DMS 273 treated with DMSO at 0.1 percent for 48 hours (cell line): ENCODE results near the gene ATP5F1E.

ENCODE experiments used
- DNase-seq: peaks from one replicate; lab custom pipeline; 2025; lab: John Stamatoyannopoulos, UW

The ATP5F1E gene

DNA sequence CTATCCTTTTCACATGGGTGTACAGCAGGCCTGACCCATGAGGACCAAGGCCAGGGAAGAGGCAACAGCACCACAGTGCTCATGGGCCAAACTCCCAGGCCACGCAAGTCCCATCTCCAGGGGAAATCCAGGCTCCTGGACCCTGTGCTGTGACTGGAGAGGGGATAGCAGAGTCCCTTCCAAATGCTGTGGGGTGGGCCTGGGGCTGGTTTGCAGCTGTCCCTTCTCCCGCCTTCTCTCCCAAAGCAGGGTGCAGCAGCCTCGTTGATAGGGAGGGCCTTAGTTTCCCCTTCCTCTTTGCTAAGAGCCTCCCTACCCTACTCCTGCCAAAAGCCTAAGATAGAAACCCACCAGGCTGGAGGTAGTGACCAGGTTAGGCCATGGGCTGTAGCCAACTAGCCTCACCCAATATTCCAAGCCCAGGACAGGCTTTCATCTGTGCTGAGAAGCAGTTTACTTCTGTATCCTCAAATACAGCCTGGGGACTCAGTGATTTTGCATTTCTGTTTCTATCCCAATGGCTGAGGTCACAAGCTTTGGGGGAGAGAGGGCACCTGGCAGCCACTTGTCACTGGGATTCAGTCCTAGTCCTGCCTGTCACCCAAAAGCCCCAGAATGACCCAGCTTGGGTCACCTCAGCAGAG, 26.5 kb downstream of the ATP5F1E start:
- no peak for DNase-seq

DNA sequence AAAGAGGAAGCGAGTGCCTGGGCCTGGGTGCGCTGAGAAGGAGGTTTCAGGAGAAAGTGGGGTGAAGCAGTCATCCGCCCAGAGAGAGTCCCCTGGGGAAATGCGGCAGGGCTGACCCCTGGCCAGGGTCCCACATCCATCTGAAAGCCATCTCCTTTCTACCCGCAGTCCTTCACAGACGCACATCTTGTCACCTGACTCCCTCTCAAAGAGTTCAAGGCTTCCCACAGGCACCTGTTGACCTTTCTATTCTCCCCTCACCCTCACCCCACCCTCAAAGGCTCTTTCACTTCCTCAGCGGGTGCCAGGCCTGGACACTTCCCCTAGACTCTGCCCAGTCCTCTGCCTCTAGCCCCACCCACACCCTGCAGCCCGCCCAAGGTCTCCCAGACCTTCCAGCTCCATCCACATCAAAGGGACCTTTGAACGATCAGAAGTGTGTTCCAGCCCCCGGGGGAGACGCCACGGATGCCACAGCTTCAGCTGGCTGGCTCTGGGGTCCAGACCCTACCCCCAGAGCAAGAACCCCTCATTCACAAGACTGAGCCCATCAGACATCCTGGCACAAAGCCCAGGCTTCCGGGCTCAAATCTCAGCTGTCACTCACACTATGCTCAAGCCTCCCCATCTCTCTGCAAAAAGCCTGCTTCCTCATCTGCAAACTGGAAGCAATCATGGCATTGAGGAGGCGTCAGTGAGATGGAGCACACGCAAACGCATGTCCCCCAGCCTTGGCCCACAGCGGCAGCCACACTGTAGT, 27.2 kb downstream of the ATP5F1E start:
- no peak for DNase-seq

DNA sequence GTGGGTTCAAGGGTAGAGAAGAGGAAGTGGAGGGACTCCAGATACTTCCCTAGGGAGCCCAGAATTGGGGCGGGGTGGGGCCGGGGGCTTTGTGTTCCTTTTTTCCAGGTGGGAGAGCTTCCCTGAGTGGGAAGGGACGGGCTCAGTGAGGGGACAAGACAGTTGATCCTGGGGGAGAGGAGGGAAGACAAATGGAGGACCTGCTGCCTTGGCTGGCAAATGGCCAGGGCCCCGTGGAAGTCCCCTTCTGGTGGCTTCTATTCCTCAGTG, 27.7 kb downstream of the ATP5F1E start:
- no peak for DNase-seq

DNA sequence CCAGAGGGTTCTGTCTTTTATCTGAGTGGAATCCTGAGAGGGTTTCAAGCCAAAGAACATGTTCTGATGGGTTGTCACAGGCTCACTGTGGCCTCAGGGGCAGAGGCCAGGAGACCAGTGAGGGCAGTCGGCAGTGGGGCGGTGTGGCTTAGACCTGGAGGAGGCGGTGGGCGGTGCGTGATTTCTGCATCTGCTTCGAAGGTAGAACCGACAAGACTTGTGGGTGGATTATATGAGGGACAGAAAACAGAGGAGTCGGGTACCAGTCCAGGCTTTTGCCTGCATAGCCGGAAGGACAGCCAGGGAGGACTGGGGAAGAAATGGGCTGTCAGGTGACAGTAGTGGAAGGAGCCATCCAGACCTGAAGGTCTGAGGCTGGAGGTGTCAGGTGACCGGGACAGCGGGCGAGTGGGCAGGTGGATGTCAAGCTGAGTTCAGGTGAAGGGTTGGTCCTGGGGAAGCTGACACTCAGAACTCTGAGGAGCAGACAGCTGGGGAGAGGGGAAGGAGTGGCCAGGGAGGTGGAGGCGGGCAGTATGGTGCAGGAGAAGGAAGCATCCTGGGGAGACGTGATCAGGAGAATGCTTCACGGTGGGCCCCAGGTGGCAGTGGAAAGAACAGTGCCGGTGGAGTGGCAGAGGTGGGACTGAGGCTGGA, 28.2 kb downstream of the ATP5F1E start:
- DNase-seq = no peak

DNA sequence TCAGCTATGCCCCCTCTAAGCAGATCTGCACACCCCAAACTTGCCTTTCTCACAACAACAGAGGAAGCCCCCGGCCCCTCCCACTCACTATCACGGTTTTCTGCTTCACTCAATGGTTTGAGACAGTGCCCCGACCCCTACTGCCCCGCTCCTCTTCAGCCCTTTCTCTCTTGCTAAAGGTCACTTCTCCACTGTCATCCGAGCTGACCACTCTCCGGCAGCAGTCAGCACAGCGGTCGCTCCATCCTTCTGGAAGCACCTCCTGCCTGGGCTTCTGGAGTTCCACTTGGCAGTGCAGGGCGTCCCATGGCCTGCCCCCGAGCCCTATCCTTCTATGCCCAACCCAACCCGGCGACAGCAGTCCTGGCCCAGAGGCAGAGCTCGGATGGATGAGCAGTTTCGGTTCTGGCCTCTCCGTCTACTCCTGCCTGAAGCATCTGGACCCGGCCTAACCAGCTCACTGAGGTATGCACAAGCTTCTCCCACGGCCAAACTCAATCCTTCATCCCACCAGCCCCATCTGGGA, 29.2 kb downstream of the ATP5F1E start:
- DNase-seq = no peak

DNA sequence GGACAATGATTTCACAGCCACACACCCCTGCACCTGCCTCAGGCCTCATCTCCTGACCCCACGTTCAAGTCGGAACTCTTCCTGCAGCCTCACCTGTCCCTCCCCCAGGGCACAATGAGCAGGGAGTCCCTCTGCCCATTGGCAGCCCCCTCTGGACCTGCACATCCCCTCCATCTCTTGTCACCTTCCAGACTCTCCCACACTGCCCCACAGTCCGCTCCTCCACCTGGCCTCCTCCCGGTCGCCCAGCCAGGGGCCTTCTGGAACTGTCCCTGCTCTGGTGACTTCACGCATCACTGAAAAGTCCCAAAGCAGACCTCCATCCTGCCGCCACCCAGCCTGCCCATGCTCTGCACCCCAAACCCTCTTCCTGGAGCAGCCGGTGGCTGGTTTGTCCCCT, 29.7 kb downstream of the ATP5F1E start:
- no peak for DNase-seq

DNA sequence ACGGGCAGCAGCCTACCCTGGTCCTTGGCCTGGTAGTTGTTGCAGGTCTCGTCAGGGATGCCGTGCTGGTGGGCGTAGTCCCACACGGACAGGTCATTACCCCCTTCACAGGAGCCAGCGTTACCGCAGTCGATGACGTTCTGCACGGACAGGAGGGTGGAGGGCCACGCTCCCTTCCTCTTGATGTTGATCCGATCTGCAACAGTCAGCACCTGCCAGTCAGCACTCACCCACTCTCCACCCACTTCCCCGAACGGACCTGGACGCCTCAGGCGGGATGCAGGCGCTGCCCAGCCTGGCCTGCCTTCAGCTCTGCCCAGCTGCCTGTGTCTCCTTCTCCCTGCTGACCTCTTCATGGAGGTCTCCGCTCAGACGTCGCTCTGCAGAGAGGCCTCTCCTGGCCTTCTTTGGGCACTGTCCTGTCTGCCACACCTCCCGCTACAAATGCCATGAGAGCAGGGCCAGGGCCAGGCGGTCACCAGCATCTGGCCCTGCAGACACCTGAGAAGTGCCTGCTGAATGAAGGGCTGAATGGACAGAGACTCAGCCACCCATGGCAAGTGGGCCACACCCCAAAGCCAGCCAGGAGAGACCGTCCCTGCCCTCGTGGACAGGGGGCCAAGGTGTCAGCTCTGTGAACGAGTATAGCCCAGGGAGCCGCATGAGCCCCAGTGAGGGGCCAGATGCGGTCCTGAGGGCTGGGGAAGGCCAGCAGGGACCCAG, 30.5 kb downstream of the ATP5F1E start:
- DNase-seq = no peak

DNA sequence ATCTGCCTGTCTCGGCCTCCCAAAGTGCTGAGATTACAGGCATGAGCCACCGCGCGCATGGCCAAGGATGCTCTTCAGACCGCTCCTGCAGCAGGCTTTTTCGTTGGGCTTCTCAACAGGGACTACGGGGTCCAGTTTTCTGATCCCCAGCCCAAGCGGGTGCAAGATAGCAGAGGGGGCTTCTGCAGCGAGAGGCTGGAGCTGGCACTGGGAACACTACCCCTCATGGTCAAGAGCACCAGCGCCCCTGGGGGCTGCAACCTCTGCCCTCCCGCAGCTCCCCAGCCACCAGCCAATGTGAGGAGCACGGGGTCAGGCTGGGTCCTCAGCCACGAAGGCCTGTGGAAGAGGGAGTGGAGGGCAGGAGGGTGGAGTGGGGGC, 31.1 kb downstream of the ATP5F1E start:
- no peak for DNase-seq

DNA sequence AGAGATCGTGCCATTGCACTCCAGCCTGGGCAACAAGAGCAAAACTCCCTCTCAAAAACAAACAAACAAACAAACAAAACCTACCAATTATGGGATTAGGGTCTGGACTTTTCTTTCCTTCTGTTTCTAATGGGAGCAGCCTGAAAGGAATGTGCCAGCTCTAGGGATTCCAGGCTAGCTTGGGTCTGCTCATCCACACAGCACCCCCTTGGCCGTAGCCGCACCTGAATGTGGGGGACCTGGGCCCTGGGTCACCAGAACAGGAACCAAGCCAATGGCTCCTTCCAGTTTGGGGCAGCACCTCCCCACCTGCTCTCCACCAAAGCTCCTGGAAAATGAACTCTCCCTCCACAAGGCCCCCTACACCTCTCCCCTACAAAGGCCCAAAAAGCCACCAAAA, 31.8 kb downstream of the ATP5F1E start:
- DNase-seq = no peak

DNA sequence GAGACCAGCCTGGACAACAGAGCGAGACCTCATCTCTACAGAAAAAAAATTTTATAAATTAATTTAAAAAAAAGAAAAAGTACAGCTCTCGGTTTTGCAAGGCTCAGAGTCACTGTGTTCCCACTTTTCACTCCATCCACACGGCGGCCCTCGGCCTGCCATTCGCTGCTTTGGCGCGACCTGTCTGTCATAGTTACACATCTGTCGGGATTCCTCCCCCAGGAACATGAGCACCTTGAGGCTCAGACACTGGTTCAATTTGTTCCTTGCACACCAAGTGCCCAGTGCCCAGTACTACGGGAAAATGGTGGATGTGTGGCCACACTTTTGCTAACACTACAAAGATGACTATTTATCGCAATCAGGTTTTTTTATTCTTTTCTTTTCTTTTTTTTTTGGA, 33.5 kb downstream of the ATP5F1E start:
- DNase-seq = no peak

DNA sequence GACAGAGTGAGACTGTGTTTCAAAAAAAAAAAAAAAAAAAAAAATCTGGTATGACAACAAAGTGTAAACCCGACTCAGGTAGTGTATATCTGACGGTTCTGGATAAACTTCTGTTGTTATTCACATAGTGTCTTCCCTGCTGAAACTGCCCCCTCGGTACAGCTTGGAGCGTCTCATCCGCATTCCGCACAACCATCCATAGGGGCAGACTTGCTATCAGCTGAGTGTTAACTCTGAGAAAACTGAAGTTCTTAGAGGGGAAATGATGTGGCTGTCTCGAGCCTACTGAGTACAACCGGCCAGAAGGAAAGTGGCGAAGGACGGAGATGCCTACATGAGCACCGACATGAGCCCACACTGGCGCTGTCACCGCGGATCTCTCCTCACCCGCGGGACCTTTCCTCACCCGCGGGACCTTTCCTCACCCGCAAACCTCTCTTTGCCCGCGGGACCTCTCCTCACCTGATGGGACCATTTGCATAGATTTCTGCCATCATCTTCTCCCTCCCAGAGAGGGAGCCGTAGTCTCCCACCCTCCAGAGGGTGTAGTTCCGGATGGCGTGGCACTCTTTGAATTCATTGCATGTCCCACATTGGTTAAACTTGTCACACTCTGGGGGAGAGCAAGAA, 34.9 kb downstream of the ATP5F1E start:
- DNase-seq = no peak

DNA sequence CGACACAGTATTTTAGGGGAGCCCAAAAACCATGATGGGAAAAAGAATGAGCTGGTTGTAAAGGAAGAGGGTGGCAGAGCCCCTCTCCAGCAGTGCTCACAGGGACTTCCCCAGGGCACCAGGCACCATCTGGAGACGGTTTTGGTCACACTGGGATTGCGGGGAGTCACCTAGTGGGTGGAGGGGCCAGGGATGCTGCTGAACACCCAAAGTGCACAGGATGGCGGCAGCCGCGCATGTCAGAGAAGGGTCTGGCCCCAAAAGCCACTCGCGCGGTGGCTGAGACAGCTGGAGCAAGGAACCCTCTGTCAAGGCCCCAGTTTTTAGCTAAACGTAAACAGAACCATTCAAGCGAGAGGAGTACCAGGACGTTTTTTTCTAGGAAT, 35.9 kb downstream of the ATP5F1E start:
- DNase-seq = no peak

DNA sequence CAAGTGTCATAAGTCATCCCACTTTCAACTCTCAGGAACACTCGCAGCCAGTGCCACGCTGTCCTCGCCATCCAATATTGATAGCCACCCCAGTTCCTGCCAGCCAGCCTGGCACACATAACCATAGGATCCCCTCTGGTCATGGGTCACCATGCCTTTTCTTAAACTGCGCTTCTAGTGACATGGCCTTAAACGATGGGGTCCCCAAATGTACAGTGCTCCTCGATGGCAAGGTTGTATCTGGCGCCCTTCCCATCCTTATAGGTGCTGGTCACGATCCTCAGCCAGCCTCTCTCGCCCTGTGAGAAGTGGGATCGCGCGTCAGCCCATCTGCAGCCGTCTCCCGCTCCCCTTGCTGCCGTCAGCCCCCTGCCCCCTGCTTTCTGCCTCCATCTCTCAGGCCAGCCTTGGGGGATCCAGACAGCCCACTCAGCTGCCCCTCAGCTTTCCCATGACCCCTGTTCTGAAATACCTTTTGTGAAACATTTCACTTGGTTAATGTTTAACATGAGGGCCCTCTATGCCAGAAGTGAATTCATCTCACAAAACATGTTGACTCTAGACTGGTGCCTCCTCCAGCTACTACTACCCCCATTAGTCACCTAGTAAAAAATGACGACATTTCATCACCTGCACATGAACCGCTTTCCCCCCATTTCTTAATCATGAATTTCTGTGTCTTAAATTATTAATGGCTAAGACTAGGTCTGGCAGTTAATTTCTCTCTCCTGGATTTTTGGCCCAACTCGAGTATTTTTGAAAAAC, 36.5 kb downstream of the ATP5F1E start:
- DNase-seq = no peak

DNA sequence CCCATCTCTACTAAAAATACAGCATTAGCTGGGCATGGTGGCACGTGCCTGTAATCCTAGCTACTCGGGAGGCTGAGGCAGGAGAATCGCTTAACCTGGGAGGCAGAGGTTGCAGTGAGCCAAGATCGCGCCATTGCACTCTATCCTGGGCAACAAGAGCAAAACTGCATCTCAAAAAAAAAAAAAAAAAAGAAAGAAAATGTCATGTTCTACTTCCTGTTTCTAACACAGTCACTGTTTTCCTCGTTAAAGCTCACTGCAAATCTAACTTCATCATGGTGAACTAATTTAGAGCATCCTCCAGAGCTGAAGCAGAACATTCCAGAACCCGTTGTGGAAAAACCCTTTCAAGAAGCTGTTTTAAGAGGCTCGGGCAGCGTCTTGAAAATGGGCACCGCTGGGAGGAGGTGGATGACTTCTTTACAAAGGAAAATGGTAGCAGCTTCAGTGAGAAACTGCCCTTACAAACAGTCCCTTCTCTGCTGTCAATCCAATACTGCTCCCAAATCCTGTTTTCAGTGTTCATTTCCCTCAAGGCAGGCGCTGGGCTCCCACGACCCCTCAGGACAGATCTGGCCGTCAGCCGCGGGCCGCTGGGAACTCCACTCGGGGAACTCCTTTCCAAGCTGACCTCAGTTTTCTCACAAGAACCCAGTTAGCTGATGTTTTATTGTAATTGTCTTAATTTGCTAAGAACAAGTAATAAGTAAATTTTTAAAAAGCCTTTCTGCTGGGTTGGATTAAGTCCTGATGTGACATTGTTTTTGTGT, 37.6 kb downstream of the ATP5F1E start:
- DNase-seq = no peak

DNA sequence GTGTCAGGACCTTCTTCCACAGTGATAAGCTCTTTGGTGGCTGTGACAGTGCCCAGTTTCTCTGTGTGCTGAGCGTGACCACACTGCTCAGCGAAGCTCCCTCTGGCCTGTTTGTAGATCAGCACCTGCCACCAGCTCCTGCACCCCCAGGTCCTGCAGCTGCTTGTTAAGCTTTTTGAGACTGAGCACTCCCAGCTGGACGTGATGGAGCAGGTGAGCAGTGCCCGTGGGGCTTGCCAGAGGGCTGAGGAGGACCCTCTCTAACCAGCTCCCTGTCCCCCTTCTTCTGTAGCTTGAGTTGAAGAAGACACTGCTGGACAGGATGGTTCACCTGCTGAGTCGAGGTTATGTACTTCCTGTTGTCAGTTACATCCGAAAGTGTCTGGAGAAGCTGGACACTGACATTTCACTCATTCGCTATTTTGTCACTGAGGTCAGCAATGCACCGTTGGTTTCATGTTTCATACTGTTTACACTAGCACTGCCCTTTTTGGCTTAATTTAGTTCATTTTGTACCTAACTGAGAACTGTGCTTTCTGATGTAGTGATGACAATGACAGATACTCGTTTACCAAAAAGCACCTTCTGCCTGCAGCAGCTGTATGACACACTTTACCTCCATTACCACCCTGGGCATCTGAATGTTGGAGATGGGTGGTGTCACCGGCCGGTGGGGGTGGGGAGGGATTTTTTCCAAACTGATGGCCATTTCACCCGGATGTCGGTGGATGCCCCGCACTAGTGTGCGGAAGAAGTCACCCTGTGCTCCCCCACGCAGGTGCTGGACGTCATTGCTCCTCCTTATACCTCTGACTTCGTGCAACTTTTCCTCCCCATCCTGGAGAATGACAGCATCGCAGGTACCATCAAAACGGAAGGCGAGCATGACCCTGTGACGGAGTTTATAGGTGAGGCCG, 38.5 kb downstream of the ATP5F1E start:
- no peak for DNase-seq

DNA sequence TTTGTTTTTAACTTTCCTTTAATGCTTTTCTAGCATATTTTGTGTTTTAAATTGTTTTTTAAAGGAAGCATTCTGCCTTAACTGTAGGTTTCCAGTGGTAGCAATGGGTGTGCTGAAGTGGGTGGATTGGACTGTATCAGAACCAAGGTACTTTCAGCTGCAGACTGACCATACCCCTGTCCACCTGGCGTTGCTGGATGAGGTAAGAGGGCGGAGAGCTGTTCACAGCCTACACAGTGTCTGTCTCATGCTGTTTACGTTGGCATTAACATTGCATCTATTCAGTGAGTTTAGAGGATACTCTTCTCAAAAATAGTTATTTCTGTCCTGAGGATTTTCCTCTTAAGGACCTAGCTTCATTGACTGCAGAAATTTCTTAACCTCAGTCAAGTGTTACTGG, 39.2 kb downstream of the ATP5F1E start:
- no peak for DNase-seq

DNA sequence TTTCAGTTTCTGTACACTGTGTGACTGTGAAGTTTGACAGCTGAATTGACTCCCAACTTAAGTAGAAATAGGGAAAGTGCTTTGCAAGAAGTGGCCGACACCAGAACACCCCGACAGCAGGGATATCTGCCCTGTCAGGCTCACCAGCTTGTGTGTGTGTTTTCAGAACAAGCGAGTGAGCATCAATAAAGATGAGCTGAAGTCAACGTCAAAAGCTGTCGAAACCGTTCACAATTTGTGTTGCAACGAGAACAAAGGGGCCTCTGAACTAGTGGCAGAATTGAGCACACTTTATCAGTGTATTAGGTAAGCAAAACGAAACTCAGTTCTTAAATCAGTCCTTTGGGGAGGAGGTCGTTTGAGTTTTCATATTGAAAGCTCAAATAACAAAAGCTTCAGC, 40.4 kb downstream of the ATP5F1E start:
- DNase-seq = no peak

DNA sequence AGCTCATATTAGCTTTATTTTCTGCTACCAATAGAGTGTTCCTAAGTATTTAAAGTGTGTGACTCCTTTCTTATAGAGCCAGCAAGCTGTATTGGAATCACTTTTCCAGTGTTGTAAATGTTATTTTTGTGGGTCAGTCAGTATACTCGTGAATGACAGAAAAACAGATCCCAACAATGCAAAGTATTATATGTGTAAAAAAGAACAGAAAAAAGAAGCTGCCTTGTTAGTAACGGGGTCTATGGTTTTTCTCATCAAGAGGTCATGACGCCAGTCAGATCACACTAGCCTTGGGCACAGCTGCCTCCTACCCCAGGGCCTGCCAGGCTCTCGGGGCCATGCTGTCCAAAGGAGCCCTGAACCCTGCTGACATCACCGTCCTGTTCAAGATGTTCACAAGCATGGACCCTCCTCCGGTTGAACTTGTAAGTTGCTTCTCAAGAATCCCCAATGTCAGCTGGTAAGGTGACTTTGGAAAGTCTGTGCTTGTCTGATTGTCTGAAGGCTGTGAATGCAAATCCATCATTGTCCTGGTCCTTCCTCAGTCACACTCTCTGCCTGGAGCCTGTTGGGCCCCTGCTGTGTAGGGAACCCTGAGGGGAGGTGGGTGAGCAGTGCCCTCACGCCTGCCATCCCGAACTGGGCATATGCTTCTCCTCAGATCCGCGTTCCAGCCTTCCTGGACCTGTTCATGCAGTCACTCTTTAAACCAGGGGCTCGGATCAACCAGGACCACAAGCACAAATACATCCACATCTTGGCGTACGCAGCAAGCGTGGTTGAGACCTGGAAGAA, 41.3 kb downstream of the ATP5F1E start:
- no peak for DNase-seq

DNA sequence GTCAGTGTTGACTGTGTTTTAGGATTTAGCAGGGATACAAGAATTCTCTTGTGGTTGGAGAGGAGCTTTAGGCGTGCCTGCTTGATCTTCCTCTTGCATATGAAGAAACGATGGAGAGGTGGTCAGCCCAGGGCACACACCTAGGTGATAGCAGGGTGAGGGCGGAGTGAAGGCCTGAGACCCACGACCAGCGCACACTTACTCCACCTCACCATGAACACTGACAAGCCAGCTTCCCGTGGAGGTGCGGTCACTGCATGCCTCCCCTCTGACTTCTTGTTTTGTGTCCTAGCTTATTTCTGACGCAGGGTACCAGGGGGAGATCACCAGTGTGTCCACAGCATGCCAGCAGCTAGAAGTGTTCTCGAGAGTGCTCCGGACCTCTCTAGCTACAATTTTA, 42.9 kb downstream of the ATP5F1E start:
- DNase-seq = no peak
